IMR-90 (cell line): Measurements from ENCODE around the gene GANC. TPM values are rescaled to one million over a fixed set of nuclear protein-coding genes. Genes with fewer than 3 reads are reported as not detected.

Experiments used
- ATAC-seq: fragments of 200-7000 bp; cut with Tn5 transposase; 2 replicates; pipeline ENCODE4 v1.9.1; 2020; ENCODE audit warnings: low read depth, mild to moderate bottlenecking, moderate library complexity
- BruUV-seq: library from RNA; stranded (reverse); fragments of 400-500 nt; replicated peaks from 2 replicates; lab custom pipeline; 2021; lab: Mats Ljungman, UMichigan
- CTCF ChIA-PET: fragments of 300-600 bp; formaldehyde crosslinking; extraction: SDS; loops from one replicate; lab custom pipeline; 2021; ENCODE audit warnings: antibody characterized with exemption; lab: Yijun Ruan, JAX
- POLR2A ChIA-PET: fragments of 300-600 bp; sonication (Branson Sonifier 250); formaldehyde crosslinking; loops from one replicate; lab custom pipeline; 2022; ENCODE audit warnings: antibody characterized with exemption; ENCODE audit not compliant: unreplicated experiment; lab: Charles Lee
- DNase-seq: peaks from one replicate; pipeline ENCODE4 v3.0.0; 2013
- H2AFZ ChIP-seq: replicated peaks from 2 replicates; pipeline ENCODE3; 2013; ENCODE audit warnings: low read length, mild to moderate bottlenecking; ENCODE audit not compliant: poor library complexity
- H2AK5ac ChIP-seq: 2 replicates; pipeline ENCODE4 v1.6.1; 2013; ENCODE audit warnings: low read depth, low read length, inconsistent platforms
- H2AK9ac ChIP-seq: replicated peaks from 2 replicates; pipeline ENCODE3; 2013; ENCODE audit warnings: mild to moderate bottlenecking, low read depth, low read length, moderate library complexity; ENCODE audit not compliant: poor library complexity
- H2BK120ac ChIP-seq: 2 replicates; pipeline ENCODE4 v1.6.1; 2013; ENCODE audit warnings: low read depth, low read length, inconsistent platforms
- H2BK15ac ChIP-seq: 3 replicates; pipeline ENCODE4 v1.6.1; 2013; ENCODE audit warnings: low read depth, low read length, inconsistent platforms
- H2BK20ac ChIP-seq: 2 replicates; pipeline ENCODE4 v1.6.1; 2013; ENCODE audit warnings: low read depth, mild to moderate bottlenecking, inconsistent platforms, low read length, moderate library complexity
- H2BK5ac ChIP-seq: 2 replicates; pipeline ENCODE4 v1.6.1; 2013; ENCODE audit warnings: mild to moderate bottlenecking, low read depth, low read length, inconsistent platforms; ENCODE audit not compliant: poor library complexity, severe bottlenecking
- H3K14ac ChIP-seq: replicated peaks from 2 replicates; pipeline ENCODE4 v1.6.1; 2013; ENCODE audit warnings: low read depth, low read length, inconsistent platforms
- H3K18ac ChIP-seq: 2 replicates; pipeline ENCODE4 v1.6.1; 2013; ENCODE audit warnings: low read depth, low read length, control low read depth
- H3K23ac ChIP-seq: 2 replicates; pipeline ENCODE4 v1.6.1; 2013; ENCODE audit warnings: low read depth, low read length, inconsistent platforms
- H3K27ac ChIP-seq: 2 replicates; pipeline ENCODE4 v1.5.1; 2013; ENCODE audit warnings: mild to moderate bottlenecking, control low read depth, low read length; ENCODE audit not compliant: insufficient read depth
- H3K27me3 ChIP-seq: 2 replicates; pipeline ENCODE4 v1.6.1; 2013; ENCODE audit warnings: low read length; ENCODE audit not compliant: control insufficient read depth, insufficient read depth
- H3K36me3 ChIP-seq: 2 replicates; pipeline ENCODE4 v1.6.1; 2013; ENCODE audit warnings: low read length, mixed read lengths; ENCODE audit not compliant: control insufficient read depth, insufficient read depth
- H3K4ac ChIP-seq: 2 replicates; pipeline ENCODE4 v1.6.1; 2013; ENCODE audit warnings: low read depth, low read length, inconsistent platforms
- H3K4me1 ChIP-seq: 2 replicates; pipeline ENCODE4 v1.6.1; 2013; ENCODE audit warnings: low read length, mixed read lengths; ENCODE audit not compliant: control insufficient read depth, insufficient read depth
- H3K4me2 ChIP-seq: 2 replicates; pipeline ENCODE4 v1.6.1; 2013; ENCODE audit warnings: low read depth, mild to moderate bottlenecking, control low read depth, low read length, moderate library complexity
- H3K4me3 ChIP-seq: 2 replicates; pipeline ENCODE4 v1.5.1; 2013; ENCODE audit warnings: low read depth, mild to moderate bottlenecking, control low read depth, low read length, moderate library complexity; ENCODE audit not compliant: insufficient read depth
- H3K56ac ChIP-seq: 2 replicates; pipeline ENCODE4 v1.6.1; 2013; ENCODE audit warnings: low read length, inconsistent platforms; ENCODE audit not compliant: insufficient read depth; ENCODE audit errors: extremely low read depth
- H3K79me1 ChIP-seq, 2 experiments: 2 replicates each; pipeline ENCODE4 v1.6.1; 2013; ENCODE audit warnings: low read length in 2 of 2, inconsistent platforms in 1 of 2, low read depth in 1 of 2
- H3K9ac ChIP-seq: 2 replicates; pipeline ENCODE4 v1.6.1; 2013; ENCODE audit warnings: low read depth, low read length, control low read depth
- H3K9me1 ChIP-seq: 2 replicates; pipeline ENCODE4 v1.6.1; 2013; ENCODE audit warnings: low read length, inconsistent platforms; ENCODE audit not compliant: insufficient read depth
- H3K9me3 ChIP-seq: 2 replicates; pipeline ENCODE4 v1.6.1; 2013; ENCODE audit warnings: low read length; ENCODE audit not compliant: control insufficient read depth, insufficient read depth
- H4K20me1 ChIP-seq: 2 replicates; pipeline ENCODE4 v1.6.1; 2013; ENCODE audit warnings: low read length, inconsistent platforms; ENCODE audit not compliant: insufficient read depth
- H4K5ac ChIP-seq: 2 replicates; pipeline ENCODE4 v1.6.1; 2013; ENCODE audit warnings: mild to moderate bottlenecking, low read depth, low read length, control low read depth
- H4K8ac ChIP-seq, 2 experiments: 2 replicates each; pipeline ENCODE4 v1.6.1; 2013; ENCODE audit warnings: low read depth in 2 of 2, low read length in 2 of 2, control low read depth in 1 of 2, inconsistent platforms in 1 of 2
- H4K91ac ChIP-seq: 2 replicates; pipeline ENCODE4 v1.6.1; 2013; ENCODE audit warnings: low read depth, low read length, inconsistent platforms; ENCODE audit not compliant: insufficient read depth
- BHLHE40 ChIP-seq: fragments of 150-350 bp; IDR thresholded peaks from 2 replicates; pipeline ENCODE4 v1.6.1; 2016; ENCODE audit warnings: mild to moderate bottlenecking, low read depth, low read length
- CEBPB ChIP-seq: IDR thresholded peaks from 2 replicates; pipeline ENCODE4 v1.6.1; 2012; ENCODE audit warnings: low read depth, low read length, improper control_type of control experiment
- CHD1 ChIP-seq: IDR thresholded peaks from 2 replicates; pipeline ENCODE4 v1.6.1; 2012; ENCODE audit warnings: low read depth, low read length, improper control_type of control experiment
- CTCF ChIP-seq: conservative IDR thresholded peaks from 2 replicates; pipeline ENCODE4 v1.5.1; 2012; ENCODE audit warnings: mild to moderate bottlenecking, low read depth, low read length, improper control_type of control experiment
- ELK1 ChIP-seq: fragments of 150-350 bp; IDR thresholded peaks from 2 replicates; pipeline ENCODE4 v1.6.1; 2016; ENCODE audit warnings: low read depth, mild to moderate bottlenecking, low read length, moderate library complexity, borderline replicate concordance
- FOS ChIP-seq: fragments of 150-350 bp; IDR thresholded peaks from 2 replicates; pipeline ENCODE4 v1.6.1; 2016; ENCODE audit warnings: low read depth, low read length
- MAFK ChIP-seq: IDR thresholded peaks from 2 replicates; pipeline ENCODE4 v1.6.1; 2012; ENCODE audit warnings: low read depth, low read length, improper control_type of control experiment
- MAZ ChIP-seq: IDR thresholded peaks from 2 replicates; pipeline ENCODE4 v1.6.1; 2012; ENCODE audit warnings: low read depth, mild to moderate bottlenecking, low read length, improper control_type of control experiment, moderate library complexity, borderline replicate concordance
- MXI1 ChIP-seq: IDR thresholded peaks from 2 replicates; pipeline ENCODE4 v1.6.1; 2012; ENCODE audit warnings: low read depth, mild to moderate bottlenecking, low read length, moderate library complexity, borderline replicate concordance
- NFE2L2 ChIP-seq: fragments of 150-350 bp; IDR thresholded peaks from 2 replicates; pipeline ENCODE4 v1.6.1; 2016; ENCODE audit warnings: low read depth, mild to moderate bottlenecking, low read length
- POLR2A ChIP-seq: IDR thresholded peaks from 2 replicates; pipeline ENCODE4 v1.6.1; 2012; ENCODE audit warnings: mild to moderate bottlenecking, low read depth, low read length
- RAD21 ChIP-seq: IDR thresholded peaks from 2 replicates; pipeline ENCODE4 v1.6.1; 2012; ENCODE audit warnings: low read length, improper control_type of control experiment
- RCOR1 ChIP-seq: IDR thresholded peaks from 2 replicates; pipeline ENCODE4 v1.6.1; 2012; ENCODE audit warnings: mild to moderate bottlenecking, low read length, improper control_type of control experiment; ENCODE audit not compliant: insufficient replicate concordance
- RFX5 ChIP-seq: IDR thresholded peaks from 2 replicates; pipeline ENCODE4 v1.8.0; 2012; ENCODE audit warnings: low read depth, mild to moderate bottlenecking, low read length, moderate library complexity
- SMC3 ChIP-seq: fragments of 150-350 bp; IDR thresholded peaks from 2 replicates; pipeline ENCODE4 v1.6.1; 2016; ENCODE audit warnings: low read depth, mild to moderate bottlenecking, antibody characterized with exemption, low read length, moderate library complexity
- USF2 ChIP-seq: fragments of 150-350 bp; IDR thresholded peaks from 2 replicates; pipeline ENCODE4 v1.6.1; 2017; ENCODE audit warnings: mild to moderate bottlenecking, antibody characterized with exemption, low read length, low read depth
- WGBS, 2 experiments: methylation state at CpG; one replicate each; pipeline versions ENCODE4 v1.1.5 to v1.1.7; 2013; ENCODE audit warnings: missing lambda C conversion rate in 2 of 2; ENCODE audit not compliant: insufficient read length in 1 of 2; ENCODE audit errors: extremely low coverage in 2 of 2; 5-methylcytosine and 5-hydroxymethylcytosine counted together
- dilution Hi-C: fragments of 300-500 bp; cut with HindIII; formaldehyde crosslinking; loops from one replicate; pipeline ENCODE4 v1.14.3; 2018; ENCODE audit warnings: low sequenced_read_pairs; ENCODE audit not compliant: unreplicated experiment
- in situ Hi-C: fragments of 300-500 bp; cut with MboI; formaldehyde crosslinking; loops from 3 replicates; pipeline ENCODE4 v1.14.3; 2019; ENCODE audit warnings: low sequenced_read_pairs, inconsistent platforms, mixed read lengths
- intact Hi-C: fragments of 100-400 bp; cut with micrococcal nuclease; formaldehyde crosslinking; loops from 2 replicates; pipeline ENCODE4 v1.10.0; 2022
- polyA plus RNA-seq, 3 experiments: library from polyadenylated mRNA; depleted of rRNA; stranded (reverse); fragments of >200 nt; gene quantifications; 2 replicates each; pipeline ENCODE4 v1.2.3, GENCODE V29; 2012; ENCODE audit warnings: low replicate concordance in 1 of 3
- total RNA-seq: library from RNA; depleted of rRNA; stranded (reverse); fragments of >200 nt; gene quantifications from 2 replicates; pipeline ENCODE4 v1.2.3, GENCODE V29; 2012

Gene GANC
- total and polyA plus RNA-seq, 2 of the 4 experiments (the other 2 are of a cell fraction), result 7.1 to 19.2 TPM

- in situ Hi-C loops, result no loop called here
- H2AK5ac ChIP-seq, result no peak overlapping the region
- dilution Hi-C loops, result no loop called here
- ChIA-PET CTCF (no interaction called here), POLR2A (no interaction called here)
- no peak overlapping the region for H3K23ac ChIP-seq
- no peak overlapping the region for H3K4ac ChIP-seq
- no peak overlapping the region for H2BK15ac ChIP-seq
- ATAC-seq, result no peak
- no peak overlapping the region for H3K9ac ChIP-seq
- DNase-seq, result no peak
- no peak overlapping the region for H3K56ac ChIP-seq
- TF ChIP-seq RFX5 (no peak), CEBPB (no peak), NFE2L2 (no peak), CHD1 (no peak), SMC3 (no peak), RCOR1 (no peak), BHLHE40 (no peak), POLR2A (no peak), CTCF (no peak), MXI1 (no peak), RAD21 (no peak), USF2 (no peak), MAZ (no peak), FOS (no peak), MAFK (no peak), ELK1 (no peak)
- intact Hi-C loops, result no loop called here
- H2BK20ac ChIP-seq, result no peak overlapping the region
- H4K5ac ChIP-seq, result no peak overlapping the region
- H4K20me1 ChIP-seq, result no peaks in the 10 kb centered on the region
- no peak overlapping the region for H2BK5ac ChIP-seq
- peak overlapping the region; percentile 13 for H2AFZ ChIP-seq
- H3K4me2 ChIP-seq, result no peak overlapping the region
- H3K9me3 ChIP-seq, result no peaks in the 10 kb centered on the region
- H3K14ac ChIP-seq, result no peak overlapping the region
- BruUV-seq, result no TSS peak
- no peaks in the 10 kb centered on the region for H3K4me1 ChIP-seq
- H3K9me1 ChIP-seq, result peaks cover 5% of the 10 kb centered on the region; the same call in 1 of the 2 replicates
- no peaks in the 10 kb centered on the region for H3K79me1 ChIP-seq
- H4K91ac ChIP-seq, result no peak overlapping the region
- WGBS, 2 experiments, result 95% methylated on average over 9 of the region's 15 CpGs; no CpG with 5 or more reads in 1 of the 2 experiments
- no peak overlapping the region for H2AK9ac ChIP-seq
- H3K27me3 ChIP-seq, result no peaks in the 10 kb centered on the region
- H3K36me3 ChIP-seq, result no peaks in the 10 kb centered on the region
- H4K8ac ChIP-seq, result no peak overlapping the region
- no peak overlapping the region for H2BK120ac ChIP-seq
- no peak overlapping the region for H3K4me3 ChIP-seq
- H3K18ac ChIP-seq, result no peak overlapping the region
- no peak overlapping the region for H3K27ac ChIP-seq
Measured at GRCh38 chr15:42402455-42403205, 129.6 kb downstream of the GANC start.
